Measurements from ENCODE around the gene STAT5B. TPM values are rescaled to one million over a fixed set of nuclear protein-coding genes. Genes with fewer than 3 reads are reported as not detected.

STAT5B gene
- total and polyA plus RNA-seq, 2 donors (not counting 1 experiment from before 2014, with no cell fraction given), result 24.4 to 29.6 TPM

DNA sequence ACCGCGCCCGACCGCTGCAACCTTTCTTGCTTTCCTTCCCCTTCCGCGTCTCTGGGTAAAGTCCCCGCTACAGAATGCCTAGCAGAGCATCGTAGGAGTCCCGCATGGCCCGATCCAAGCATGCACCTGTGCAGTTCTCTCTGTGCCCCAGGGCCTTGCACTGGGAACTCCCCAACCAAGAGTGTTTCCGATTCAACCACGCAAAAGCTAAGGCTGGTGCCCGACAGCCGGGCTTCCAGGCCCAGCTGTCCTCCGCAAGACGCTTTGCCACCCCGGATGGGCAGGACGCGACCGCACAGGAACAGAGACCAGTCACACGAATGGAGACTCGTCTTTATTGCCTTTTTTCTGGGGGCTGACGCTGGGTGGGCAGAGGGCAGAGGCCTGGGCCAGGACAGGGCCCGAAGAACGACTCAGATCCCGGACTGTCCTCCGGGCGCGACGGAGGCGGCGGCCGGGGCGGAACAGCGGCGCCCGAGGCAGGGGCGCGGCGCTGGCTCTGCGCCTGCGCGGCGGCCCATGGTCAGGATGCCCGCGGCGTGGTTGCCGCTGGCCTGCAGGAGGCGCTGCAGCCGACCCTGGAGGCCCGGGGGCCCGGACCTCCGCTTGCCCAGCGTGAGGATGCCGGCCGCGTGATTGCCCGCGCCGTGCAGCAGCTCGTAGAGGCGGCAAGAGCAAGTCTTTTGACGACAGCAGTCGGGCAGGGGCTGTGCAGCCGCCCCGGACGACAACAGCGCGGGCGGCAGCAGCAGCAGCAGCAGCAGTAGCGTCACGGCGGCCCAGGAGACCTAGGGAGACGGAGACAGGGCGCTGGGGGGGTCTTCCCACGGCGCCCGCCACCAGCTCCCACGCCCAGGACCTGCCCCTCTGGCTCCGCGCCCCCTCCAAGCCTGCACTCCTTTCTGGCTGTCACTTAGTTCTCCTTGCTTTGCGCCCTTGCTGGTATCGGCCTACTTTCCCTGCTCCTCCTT, 92.2 kb downstream of the STAT5B start:
- Histone ChIP-seq H3K27ac (ENCODE audit: insufficient read depth, low read length) (no peak overlapping the region), H3K9me3 (ENCODE audit: control insufficient read depth, insufficient read depth, low read depth, low read length) (no peaks in the 10 kb centered on the region), H3K27me3 (ENCODE audit: control insufficient read depth, insufficient read depth, low read length) (peaks cover 21% of the 10 kb centered on the region), H3K9ac (ENCODE audit: insufficient read depth, low read length) (peak overlapping the region; percentile 48), H2AFZ (ENCODE audit: low read length) (peak overlapping the region; percentile 87), H3K36me3 (ENCODE audit: control insufficient read depth, insufficient read depth, low read length) (no peaks in the 10 kb centered on the region), H4K20me1 (ENCODE audit: control insufficient read depth, extremely low read depth, insufficient read depth, low read length) (no peaks in the 10 kb centered on the region), H3K4me2 (ENCODE audit: extremely low read depth, insufficient read depth, low read length) (peak overlapping the region; percentile 89), H3K79me2 (ENCODE audit: control insufficient read depth, insufficient read depth, low read length) (no peaks in the 10 kb centered on the region), H3K4me3 (replicated peaks in 1 of 4; ENCODE audit: control extremely low read depth in 1 of 4, insufficient read depth in 1 of 4, low read depth in 3 of 4, low read length in 4 of 4) (peak overlapping the region; percentile 20 to 64 (median 54)), H3K4me1 (ENCODE audit: control insufficient read depth, extremely low read depth, insufficient read depth, low read length) (peaks cover 7% of the 10 kb centered on the region)
- DNase-seq (ENCODE audit: low read depth in 2 of 2), result peak; percentile 55 to 67
- peak; percentile 50 to 62 for TF ChIP-seq CTCF (conservative IDR thresholded peaks at IDR 0.05 in 1 of 2, IDR thresholded peaks at IDR 0.05 in 1 of 2; ENCODE audit: low read depth in 1 of 2, low read length in 2 of 2)
- TF ChIP-seq EZH2 (IDR thresholded peaks at IDR 0.05; ENCODE audit: low read length, missing control alignments), result no peak

DNA sequence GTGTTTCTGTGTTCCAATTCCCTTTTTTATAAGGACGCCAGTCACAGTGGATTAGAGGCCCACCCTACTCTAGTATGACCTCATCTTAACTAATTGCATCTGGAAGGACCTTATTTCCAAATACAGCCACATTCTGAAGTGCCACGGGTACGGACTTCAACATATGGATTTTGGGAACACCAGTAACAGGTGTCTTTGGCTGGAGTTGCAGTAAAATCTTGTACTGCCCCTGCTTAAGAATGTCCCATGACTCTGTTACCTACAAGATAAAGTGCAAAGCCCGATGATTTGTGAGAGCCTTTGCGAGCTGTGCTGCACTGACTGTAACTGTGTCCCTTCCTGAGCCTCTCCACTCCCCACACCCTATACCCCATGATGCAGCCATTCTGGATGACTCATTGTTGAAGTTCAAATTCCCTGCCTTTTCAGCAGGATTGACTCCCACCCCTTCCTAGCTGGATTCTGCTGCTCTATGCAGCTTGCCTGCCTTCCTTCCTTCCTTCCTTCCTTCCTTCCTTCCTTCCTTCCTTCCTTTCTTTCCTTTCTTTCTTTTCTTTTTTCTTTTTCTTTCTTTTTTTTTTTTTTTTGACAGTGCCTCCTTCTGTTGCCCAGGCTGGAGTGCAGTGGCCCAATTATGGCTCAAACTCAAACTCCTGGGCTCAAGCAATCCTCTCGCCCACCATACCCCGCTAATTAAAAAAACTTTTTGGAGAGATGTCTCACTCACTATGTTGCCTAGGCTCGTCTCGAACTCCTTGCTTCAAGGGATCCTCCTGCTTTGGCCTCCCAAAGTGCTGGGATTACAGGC, 93.1 kb downstream of the STAT5B start:
- Histone ChIP-seq H3K4me2 (ENCODE audit: extremely low read depth, insufficient read depth, low read length) (peak overlapping the region; percentile 89), H3K36me3 (ENCODE audit: control insufficient read depth, insufficient read depth, low read length) (no peaks in the 10 kb centered on the region), H4K20me1 (ENCODE audit: control insufficient read depth, extremely low read depth, insufficient read depth, low read length) (no peaks in the 10 kb centered on the region), H2AFZ (ENCODE audit: low read length) (peak overlapping the region; percentile 87), H3K9ac (ENCODE audit: insufficient read depth, low read length) (no peak overlapping the region), H3K27ac (ENCODE audit: insufficient read depth, low read length) (no peak overlapping the region), H3K4me1 (ENCODE audit: control insufficient read depth, extremely low read depth, insufficient read depth, low read length) (peaks cover 7% of the 10 kb centered on the region), H3K27me3 (ENCODE audit: control insufficient read depth, insufficient read depth, low read length) (peaks cover 21% of the 10 kb centered on the region), H3K79me2 (ENCODE audit: control insufficient read depth, insufficient read depth, low read length) (no peaks in the 10 kb centered on the region), H3K9me3 (ENCODE audit: control insufficient read depth, insufficient read depth, low read depth, low read length) (no peaks in the 10 kb centered on the region), H3K4me3 (replicated peaks in 1 of 4; ENCODE audit: control extremely low read depth in 1 of 4, insufficient read depth in 1 of 4, low read depth in 3 of 4, low read length in 4 of 4) (peak overlapping the region in 2 of 4 experiments; percentile 63 to 64)
- peak; percentile 44 to 50 for DNase-seq (ENCODE audit: low read depth in 2 of 2)
- no peak for TF ChIP-seq EZH2 (IDR thresholded peaks at IDR 0.05; ENCODE audit: low read length, missing control alignments)
- TF ChIP-seq CTCF (conservative IDR thresholded peaks at IDR 0.05 in 1 of 2, IDR thresholded peaks at IDR 0.05 in 1 of 2; ENCODE audit: low read depth in 1 of 2, low read length in 2 of 2), result no peak

- H3K4me1 ChIP-seq (ENCODE audit: control insufficient read depth, extremely low read depth, insufficient read depth, low read length), result peaks cover 7% of the 10 kb centered on the region
- no peaks in the 10 kb centered on the region for H3K79me2 ChIP-seq (ENCODE audit: control insufficient read depth, insufficient read depth, low read length)
- H3K4me2 ChIP-seq (ENCODE audit: extremely low read depth, insufficient read depth, low read length), result no peak overlapping the region
- H3K36me3 ChIP-seq (ENCODE audit: control insufficient read depth, insufficient read depth, low read length), result no peaks in the 10 kb centered on the region
- DNase-seq (ENCODE audit: low read depth in 2 of 2), result no peak
- TF ChIP-seq CTCF (conservative IDR thresholded peaks at IDR 0.05 in 1 of 2, IDR thresholded peaks at IDR 0.05 in 1 of 2; ENCODE audit: low read depth in 1 of 2, low read length in 2 of 2), result no peak
- no peak for TF ChIP-seq EZH2 (IDR thresholded peaks at IDR 0.05; ENCODE audit: low read length, missing control alignments)
- no peak overlapping the region for H2AFZ ChIP-seq (ENCODE audit: low read length)
- H3K4me3 ChIP-seq (replicated peaks in 1 of 4; ENCODE audit: control extremely low read depth in 1 of 4, insufficient read depth in 1 of 4, low read depth in 3 of 4, low read length in 4 of 4), result no peak overlapping the region
- H3K9me3 ChIP-seq (ENCODE audit: control insufficient read depth, insufficient read depth, low read depth, low read length), result no peaks in the 10 kb centered on the region
- H3K27me3 ChIP-seq (ENCODE audit: control insufficient read depth, insufficient read depth, low read length), result peaks cover 25% of the 10 kb centered on the region
- no peaks in the 10 kb centered on the region for H4K20me1 ChIP-seq (ENCODE audit: control insufficient read depth, extremely low read depth, insufficient read depth, low read length)
- no peak overlapping the region for H3K27ac ChIP-seq (ENCODE audit: insufficient read depth, low read length)
- H3K9ac ChIP-seq (ENCODE audit: insufficient read depth, low read length), result no peak overlapping the region
Observed at GRCh38 chr17:42181851-42182207, 94.4 kb downstream of the STAT5B start.

All from fibroblast of lung (primary cell).